ENCODE measurements around the gene ATG4D. TPM values are rescaled to one million over a fixed set of nuclear protein-coding genes. Genes with fewer than 3 reads are reported as not detected.

Gene ATG4D
- total and polyA plus RNA-seq, 11 donors: 47.3 to 83.5 (median 55.9) TPM

MicroRNA genes within 50 kb of the gene (microRNA counts, 767-probe panel; counts per million panel counts)
- microRNA hsa-miR-1238: 1,120 to 1,798 counts per million in 2 donors

Small RNA genes lying within 50 kb of the gene (microRNA-seq; reads per million reads assigned to microRNA genes)
- gene MIR1238: 0 to 0.62 (median 0.13) reads per million in 4 donors

Other genes with a start within 250 kb of the ATG4D start
- gene ZGLP1, start 234.1 kb upstream of the ATG4D start, total RNA-seq: 1 to 10 TPM in 4 of 9 donors, under 1 TPM in 5; 0.16 to 2.2 (median 0.83) TPM
- 1 to 10 TPM; 1.1 TPM for gene ZGLP1, start 234.1 kb upstream of the ATG4D start, polyA plus RNA-seq
- gene FDX2, start 227.9 kb upstream of the ATG4D start, total RNA-seq: 10 to 100 TPM; 12.8 to 22.0 (median 16.6) TPM
- gene FDX2, start 227.9 kb upstream of the ATG4D start, polyA plus RNA-seq: 10 to 100 TPM; 32.7 to 37.3 TPM
- 10 to 100 TPM; 11.5 to 22.5 (median 14.0) TPM for gene RAVER1, start 210.4 kb upstream of the ATG4D start, total RNA-seq
- gene RAVER1, start 210.4 kb upstream of the ATG4D start, polyA plus RNA-seq: 10 to 100 TPM in 1 of 2 donors, 1 to 10 TPM in 1; 5.9 to 17.2 TPM
- gene ICAM3, start 204.3 kb upstream of the ATG4D start, total RNA-seq: 10 to 100 TPM in 8 of 9 donors, 1 to 10 TPM in 1; 5.6 to 24.9 (median 18.3) TPM
- gene ICAM3, start 204.3 kb upstream of the ATG4D start, polyA plus RNA-seq: 10 to 100 TPM in 1 of 2 donors, 1 to 10 TPM in 1; 8.6 to 15.5 TPM
- 10 to 100 TPM; 37.7 to 86.3 (median 55.3) TPM for gene TYK2, start 163.3 kb upstream of the ATG4D start, total RNA-seq
- 100 to 1,000 TPM in 1 of 2 donors, 10 to 100 TPM in 1; 71.7 to 100 TPM for gene TYK2, start 163.3 kb upstream of the ATG4D start, polyA plus RNA-seq
- 100 to 1,000 TPM; 108 to 189 (median 138) TPM for gene CDC37, start 140.4 kb upstream of the ATG4D start, total RNA-seq
- 100 to 1,000 TPM; 199 to 282 TPM for gene CDC37, start 140.4 kb upstream of the ATG4D start, polyA plus RNA-seq
- gene PDE4A, start 123.4 kb upstream of the ATG4D start, total RNA-seq: 10 to 100 TPM in 8 of 9 donors, 1 to 10 TPM in 1; 9.3 to 33.3 (median 17.3) TPM
- 10 to 100 TPM in 1 of 2 donors, 1 to 10 TPM in 1; 5.2 to 11.2 TPM for gene PDE4A, start 123.4 kb upstream of the ATG4D start, polyA plus RNA-seq
- gene KEAP1, start 40.5 kb upstream of the ATG4D start, total RNA-seq: 10 to 100 TPM; 52.8 to 94.2 (median 65.4) TPM
- 10 to 100 TPM; 68.3 to 71.3 TPM for gene KEAP1, start 40.5 kb upstream of the ATG4D start, polyA plus RNA-seq
- gene S1PR5, start 26.5 kb upstream of the ATG4D start, total RNA-seq: 1 to 10 TPM in 1 of 9 donors, under 1 TPM in 5, not detected in 3; 0.23 to 1.7 (median 0.32) TPM
- gene S1PR5, start 26.5 kb upstream of the ATG4D start, polyA plus RNA-seq: under 1 TPM in 1 of 2 donors, not detected in 1; 0.10 TPM
- gene KRI1, start 22.1 kb downstream of the ATG4D start, total RNA-seq: 10 to 100 TPM in 6 of 9 donors, 1 to 10 TPM in 3; 6.7 to 13.0 (median 10.4) TPM
- gene KRI1, start 22.1 kb downstream of the ATG4D start, polyA plus RNA-seq: 10 to 100 TPM in 1 of 2 donors, 1 to 10 TPM in 1; 9.8 to 15.0 TPM
- 10 to 100 TPM in 6 of 9 donors, 1 to 10 TPM in 3; 6.8 to 19.9 (median 11.8) TPM for gene CDKN2D, start 25.1 kb downstream of the ATG4D start, total RNA-seq
- gene CDKN2D, start 25.1 kb downstream of the ATG4D start, polyA plus RNA-seq: 10 to 100 TPM; 11.1 to 28.0 TPM
- 1 to 10 TPM in 1 of 9 donors, not detected in 8; 3.6 TPM for gene AP1M2, start 43.4 kb downstream of the ATG4D start, total RNA-seq
- not detected for gene AP1M2, start 43.4 kb downstream of the ATG4D start, polyA plus RNA-seq
- gene SLC44A2, start 81.6 kb downstream of the ATG4D start, total RNA-seq: 100 to 1,000 TPM in 2 of 9 donors, 10 to 100 TPM in 7; 63.8 to 130 (median 91.9) TPM
- 10 to 100 TPM; 43.1 to 66.3 TPM for gene SLC44A2, start 81.6 kb downstream of the ATG4D start, polyA plus RNA-seq
- gene ILF3, start 110.4 kb downstream of the ATG4D start, total RNA-seq: 100 to 1,000 TPM in 7 of 9 donors, 10 to 100 TPM in 2; 45.7 to 140 (median 118) TPM
- gene ILF3, start 110.4 kb downstream of the ATG4D start, polyA plus RNA-seq: 10 to 100 TPM; 62.1 to 94.4 TPM
- gene QTRT1, start 157.5 kb downstream of the ATG4D start, total RNA-seq: 10 to 100 TPM; 16.6 to 31.8 (median 25.7) TPM
- gene QTRT1, start 157.5 kb downstream of the ATG4D start, polyA plus RNA-seq: 10 to 100 TPM; 32.1 to 46.6 TPM
- 100 to 1,000 TPM in 8 of 9 donors, 10 to 100 TPM in 1; 98.9 to 204 (median 137) TPM for gene DNM2, start 174.2 kb downstream of the ATG4D start, total RNA-seq
- 100 to 1,000 TPM in 1 of 2 donors, 10 to 100 TPM in 1; 98.9 to 118 TPM for gene DNM2, start 174.2 kb downstream of the ATG4D start, polyA plus RNA-seq